Fibroblast of gingiva (primary cell): Measurements from ENCODE around the gene TMEM238L.
"Not testable (repeated sequence)": the region's sequence is repeated elsewhere in the genome, so short reads cannot be mapped to it uniquely, and the experiment has no call there.

Experiments used
- DNase-seq: peaks from one replicate; pipeline ENCODE4 v3.0.0-alpha.2; 2011; ENCODE audit warnings: low read depth

The TMEM238L gene

GRCh38 chr17:10803830-10804475, at the start of gene TMEM238L:
TMEM238L (minus strand) TSS chr17:10804099; CDS start chr17:10803963, 136 bp downstream.
- DNase-seq: no peak

GRCh38 chr17:10846636-10847035, 42.7 kb upstream of the TMEM238L start:
- DNase-seq: not testable (repeated sequence)

- DNase-seq: no peak
These were observed 41.5 kb upstream of the TMEM238L start for GRCh38 chr17:10845388-10845751.

- DNase-seq: peak; percentile 53
These were observed 40.9 kb upstream of the TMEM238L start for GRCh38 chr17:10844621-10845387.

GRCh38 chr17:10843811-10844210, 39.9 kb upstream of the TMEM238L start:
- no peak for DNase-seq

GRCh38 chr17:10842658-10843057, 38.8 kb upstream of the TMEM238L start:
- DNase-seq: no peak

- no peak for DNase-seq
These were observed 34.8 kb upstream of the TMEM238L start for GRCh38 chr17:10838682-10839081.

- no peak for DNase-seq
These were observed 34.0 kb upstream of the TMEM238L start, which contains the start of gene PIRT for GRCh38 chr17:10837921-10838320. PIRT (minus strand) TSS chr17:10838087; CDS start chr17:10825645, 12,442 bp downstream.

- DNase-seq: no peak
These were observed 33.2 kb upstream of the TMEM238L start for GRCh38 chr17:10836966-10837590.

GRCh38 chr17:10836145-10836544, 32.2 kb upstream of the TMEM238L start:
- no peak for DNase-seq

- DNase-seq: no peak
These were observed 27.8 kb upstream of the TMEM238L start for GRCh38 chr17:10831696-10832095.

- no peak for DNase-seq
These were observed 24.1 kb upstream of the TMEM238L start for GRCh38 chr17:10827898-10828552.

- DNase-seq: no peak
These were observed 21.0 kb upstream of the TMEM238L start for GRCh38 chr17:10824874-10825273.

GRCh38 chr17:10821770-10822169, 17.9 kb upstream of the TMEM238L start:
- no peak for DNase-seq

GRCh38 chr17:10821054-10821453, 17.2 kb upstream of the TMEM238L start:
- DNase-seq: no peak

- DNase-seq: no peak
These were observed 11.4 kb upstream of the TMEM238L start for GRCh38 chr17:10815319-10815718.

- DNase-seq: no peak
These were observed 10.2 kb upstream of the TMEM238L start for GRCh38 chr17:10814075-10814474.

GRCh38 chr17:10812674-10813073, 8.8 kb upstream of the TMEM238L start:
- no peak for DNase-seq

- no peak for DNase-seq
These were observed 5.7 kb upstream of the TMEM238L start for GRCh38 chr17:10809605-10810004.

GRCh38 chr17:10807704-10808128, 3.8 kb upstream of the TMEM238L start:
- DNase-seq: no peak

- DNase-seq: no peak
These were observed 2.8 kb upstream of the TMEM238L start for GRCh38 chr17:10806545-10807262.

- DNase-seq: no peak
These were observed 2.0 kb upstream of the TMEM238L start for GRCh38 chr17:10805911-10806310.
